Hepatocyte (in vitro differentiated cells): Measurements from ENCODE around the gene MLX.

Experiments
- CTCF ChIP-seq: fragments of 200-600 bp; sonication (generic); IDR thresholded peaks from 2 replicates; pipeline ENCODE4 v1.5.1; 2016; ENCODE audit warnings: antibody characterized with exemption, mild to moderate bottlenecking; ENCODE audit not compliant: poor library complexity
- EZH2phosphoT487 ChIP-seq: fragments of 200-600 bp; sonication (generic); IDR thresholded peaks from one replicate; pipeline ENCODE4 v1.6.1; 2018; ENCODE audit warnings: antibody characterized with exemption, mild to moderate bottlenecking, low read depth, moderate library complexity; ENCODE audit not compliant: unreplicated experiment, severe bottlenecking

- TF ChIP-seq CTCF (peak; percentile 38), EZH2phosphoT487 (no peak)
Observed at GRCh38 chr17:42609182-42609813, 42.4 kb downstream of the MLX start, which contains the start of the genes RETREG3 and TUBG1.
